Measurements from ENCODE around the gene RAB31.

- no peak for TF ChIP-seq CTCF (optimal IDR thresholded peaks at IDR 0.05 in 1 of 3, IDR thresholded peaks at IDR 0.05 in 1 of 3, conservative IDR thresholded peaks at IDR 0.05 in 1 of 3; ENCODE audit: extremely low read depth in 1 of 3, insufficient read depth in 2 of 3, low read length in 3 of 3)
- no peak for TF ChIP-seq EZH2 (IDR thresholded peaks at IDR 0.05; ENCODE audit: low read length)
Measured at GRCh38 chr18:9804517-9805104, 96.5 kb downstream of the RAB31 start.

Data from keratinocyte (primary cell).